ENCODE results near the gene CTNNA3. TPM values are rescaled to one million over a fixed set of nuclear protein-coding genes. Genes with fewer than 3 reads are reported as not detected.

The CTNNA3 gene
- total RNA-seq, 1 experiment from 2014 or later = 0.32 TPM

GRCh38 chr10:66148312-66148711, 1547.7 kb downstream of the CTNNA3 start (continued):
- TF ChIP-seq REST (IDR thresholded peaks at IDR 0.05; ENCODE audit: low read depth) (no peak), CBX3 (IDR thresholded peaks at IDR 0.05; ENCODE audit: low read depth) (no peak), SRF (IDR thresholded peaks at IDR 0.05; ENCODE audit: low read depth) (no peak), ELF1 (IDR thresholded peaks at IDR 0.05; ENCODE audit: borderline replicate concordance, low read depth) (no peak), SP1 (IDR thresholded peaks at IDR 0.05; ENCODE audit: low read depth) (no peak), POLR2AphosphoS5 (IDR thresholded peaks at IDR 0.05; ENCODE audit: low read depth, low read length) (no peak), SIN3A (IDR thresholded peaks at IDR 0.05; ENCODE audit: low read depth) (no peak), JUND (IDR thresholded peaks at IDR 0.05) (no peak)

GRCh38 chr10:66144016-66144415, 1552.0 kb downstream of the CTNNA3 start:
- H3K36me3 ChIP-seq (ENCODE audit: control insufficient read depth in 1 of 2, insufficient read depth in 2 of 2, low read length in 2 of 2) = no peaks in the 10 kb centered on the region
- CTCF ChIA-PET = no interaction called here
- H2AFZ ChIP-seq (ENCODE audit: low read depth, low read length, poor library complexity, severe bottlenecking) = no peak overlapping the region
- H3K79me2 ChIP-seq (ENCODE audit: insufficient read depth, low read length) = no peaks in the 10 kb centered on the region
- H3K9ac ChIP-seq (ENCODE audit: low read length) = no peak overlapping the region
- intact Hi-C loops (cut with micrococcal nuclease) = no loop called here
- no peaks in the 10 kb centered on the region for H4K20me1 ChIP-seq (ENCODE audit: insufficient read depth)
- no peak overlapping the region for H3K27ac ChIP-seq (ENCODE audit: low read depth, low read length)
- POLR2A ChIA-PET = no interaction called here
- ATAC-seq (no peak), DNase-seq (ENCODE audit: low read depth, low spot score) (no peak)
- BruUV-seq (replicated peaks) = no TSS peak
- no peaks in the 10 kb centered on the region for H3K27me3 ChIP-seq (ENCODE audit: insufficient read depth, low read length)
- H3K4me1 ChIP-seq (ENCODE audit: control insufficient read depth in 1 of 2, insufficient read depth in 2 of 2, low read length in 2 of 2) = no peaks in the 10 kb centered on the region
- H3K9me2 ChIP-seq (ENCODE audit: insufficient read depth) = no peaks in the 10 kb centered on the region
- no peak overlapping the region for H3K4me2 ChIP-seq (ENCODE audit: low read length)
- H3K4me3 ChIP-seq (replicated peaks in 1 of 2; ENCODE audit: low read depth in 1 of 2, low read length in 2 of 2) = no peak overlapping the region
- RAD21 ChIA-PET (ENCODE audit: low non-redundant PET in 1 of 2, low total read pairs in 2 of 2, uncharacterized antibody in 2 of 2, unreplicated experiment in 2 of 2) = no interaction called here
- TF ChIP-seq SP1 (IDR thresholded peaks at IDR 0.05; ENCODE audit: low read depth) (no peak), EZH2 (IDR thresholded peaks at IDR 0.05) (no peak), EGR1 (IDR thresholded peaks at IDR 0.05; ENCODE audit: low read depth) (no peak), YY1 (IDR thresholded peaks at IDR 0.05; ENCODE audit: extremely low read depth, insufficient replicate concordance, low read depth, low read length) (no peak), TCF7L2 (IDR thresholded peaks at IDR 0.05; ENCODE audit: borderline replicate concordance, extremely low read depth, insufficient read depth, insufficient read length) (no peak), EZH2phosphoT487 (IDR thresholded peaks at IDR 0.05; ENCODE audit: borderline replicate concordance) (no peak)
- no peaks in the 10 kb centered on the region for H3K9me3 ChIP-seq (ENCODE audit: control insufficient read depth in 1 of 2, insufficient read depth in 1 of 2, low read depth in 1 of 2, low read length in 2 of 2)
